Measurements from ENCODE around the gene PFKFB1.

GRCh38 chrX:55004231-55004630 lies 10.2 kb upstream of the PFKFB1 start:
- TF ChIP-seq CTCF (conservative IDR thresholded peaks at IDR 0.05 in 1 of 2, IDR thresholded peaks at IDR 0.05 in 1 of 2; ENCODE audit: extremely low read depth in 1 of 2, insufficient read depth in 1 of 2, low read depth in 1 of 2, low read length in 2 of 2) (no peak), EZH2 (IDR thresholded peaks at IDR 0.05; ENCODE audit: borderline replicate concordance, low read length) (no peak)
